ENCODE measurements around the gene SLC6A13.

SLC6A13 gene

DNA sequence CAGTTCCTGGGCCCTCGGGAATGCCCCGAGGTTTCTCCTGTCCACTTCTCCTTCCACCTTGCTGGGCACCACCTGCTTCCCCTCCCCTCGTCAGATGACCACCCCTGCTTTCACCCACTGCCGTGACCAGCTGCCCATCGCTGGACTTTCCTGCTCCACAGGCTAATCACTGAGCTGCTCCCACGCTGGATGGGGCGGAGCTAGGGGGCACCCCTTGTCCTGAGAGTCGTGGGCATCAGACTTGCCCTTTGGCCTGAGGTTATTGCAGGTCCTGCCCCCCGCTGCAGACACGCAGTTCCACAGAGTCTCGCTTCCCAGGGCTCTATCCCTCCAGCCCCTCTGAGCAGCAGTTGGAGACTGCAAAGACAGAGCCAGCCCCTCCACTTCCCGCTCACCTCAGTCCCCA, 49.1 kb downstream of the SLC6A13 start:
- DNase-seq: no peak

DNA sequence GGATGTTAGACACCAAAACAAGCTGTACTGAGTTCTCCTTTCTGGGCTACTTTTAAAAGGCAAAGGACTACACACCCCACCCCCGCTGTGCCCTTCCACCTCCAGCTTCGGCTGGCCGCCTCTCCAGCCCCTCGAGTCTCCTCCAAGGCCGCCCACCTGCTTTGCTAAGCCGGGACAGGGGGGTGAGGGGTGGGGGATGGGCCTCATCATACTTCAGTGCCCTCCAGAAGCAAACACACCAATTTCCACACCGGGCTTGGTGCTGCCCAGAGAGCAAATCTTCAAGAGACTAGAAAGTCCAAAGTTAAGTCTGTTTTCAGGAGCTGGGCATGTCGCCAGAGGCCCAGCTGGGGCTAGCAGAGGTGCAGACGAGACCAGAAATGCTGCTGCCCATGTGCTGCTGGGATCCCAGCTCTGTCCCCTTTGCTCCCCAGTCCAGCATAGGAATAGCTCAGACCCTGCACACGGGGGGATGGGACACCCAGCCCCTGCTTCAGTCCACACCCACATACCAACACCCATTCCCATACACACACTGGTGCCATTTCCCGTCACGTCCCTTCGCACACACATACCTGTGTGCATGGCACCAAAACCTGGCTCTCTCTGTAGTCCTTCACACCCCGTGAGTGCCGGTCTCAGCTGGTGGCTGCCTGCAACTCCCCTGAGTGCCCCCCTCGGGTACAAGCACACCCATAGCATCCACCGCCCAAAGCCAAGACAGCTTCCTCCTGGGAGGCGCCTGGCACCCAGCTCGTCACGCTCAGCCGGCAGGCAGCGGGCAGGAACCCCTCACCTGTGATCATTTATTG, 49.7 kb downstream of the SLC6A13 start:
- DNase-seq: no peak

DNA sequence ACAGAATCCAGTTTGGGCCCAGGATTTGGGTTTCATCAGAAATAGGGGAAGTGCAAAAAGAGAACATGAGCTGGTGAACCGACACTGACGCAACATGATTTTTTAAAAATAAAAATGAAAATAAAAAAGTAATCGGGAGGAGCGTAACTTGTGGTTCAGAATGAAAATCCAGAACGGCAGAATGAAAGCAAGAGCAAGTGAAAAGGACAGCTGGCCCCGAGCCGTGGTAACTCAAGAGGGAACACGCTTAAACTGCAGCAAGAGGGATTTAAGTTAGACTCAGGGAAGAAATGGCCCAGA, 50.3 kb downstream of the SLC6A13 start:
- DNase-seq: no peak

DNA sequence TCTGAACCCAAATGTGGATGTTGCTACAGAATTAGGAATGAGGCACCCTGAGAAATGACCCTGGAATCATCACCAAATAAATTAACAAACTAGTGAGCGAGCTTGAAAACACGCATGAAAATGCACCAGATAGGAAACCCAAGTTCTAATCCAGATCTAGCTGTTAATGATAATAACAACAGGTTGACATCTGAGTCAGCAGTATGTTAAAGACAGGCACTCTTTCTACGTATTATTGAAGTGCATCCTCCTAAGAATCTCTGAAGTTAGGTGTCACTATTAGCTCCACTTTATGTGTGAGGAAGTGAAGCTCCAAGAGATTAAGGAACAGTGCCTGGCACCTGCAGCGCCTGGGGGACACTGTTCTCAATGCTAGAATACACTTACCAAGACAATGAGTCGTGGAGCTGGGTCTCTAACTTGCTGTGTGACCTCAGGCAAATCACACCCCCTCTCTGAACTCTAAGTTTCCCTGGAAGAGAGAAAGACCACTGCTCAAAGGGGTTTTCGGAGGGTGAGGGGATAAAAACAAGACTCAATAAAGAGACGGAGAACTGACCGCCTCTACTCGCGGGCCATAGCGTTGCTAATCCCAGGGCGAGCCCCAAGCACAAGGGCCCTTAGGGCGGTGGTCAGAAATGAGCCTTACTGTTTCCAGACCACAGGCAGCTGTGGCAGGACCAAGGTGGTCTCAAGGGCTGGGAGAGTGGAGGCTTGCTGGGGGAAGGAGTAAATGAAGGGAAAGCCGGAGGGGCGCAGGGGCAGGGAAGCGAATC, 50.8 kb downstream of the SLC6A13 start:
- DNase-seq: no peak

DNA sequence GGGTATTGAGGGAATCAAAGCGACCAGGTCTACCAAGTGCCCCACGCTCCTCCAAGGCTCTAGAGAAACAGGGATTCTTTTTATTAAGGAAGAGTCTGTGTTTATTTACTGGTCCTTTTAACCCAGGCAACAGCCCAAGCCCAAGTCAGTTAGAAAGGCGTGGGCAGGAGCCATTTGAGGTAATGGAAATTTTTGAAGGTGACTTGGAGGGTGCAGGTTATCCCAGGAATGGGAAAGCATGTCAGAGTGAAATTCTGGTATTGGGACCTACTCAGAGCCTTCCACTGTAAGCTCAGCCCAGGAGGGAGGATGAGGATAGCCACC, 51.5 kb downstream of the SLC6A13 start:
- no peak for DNase-seq

DNA sequence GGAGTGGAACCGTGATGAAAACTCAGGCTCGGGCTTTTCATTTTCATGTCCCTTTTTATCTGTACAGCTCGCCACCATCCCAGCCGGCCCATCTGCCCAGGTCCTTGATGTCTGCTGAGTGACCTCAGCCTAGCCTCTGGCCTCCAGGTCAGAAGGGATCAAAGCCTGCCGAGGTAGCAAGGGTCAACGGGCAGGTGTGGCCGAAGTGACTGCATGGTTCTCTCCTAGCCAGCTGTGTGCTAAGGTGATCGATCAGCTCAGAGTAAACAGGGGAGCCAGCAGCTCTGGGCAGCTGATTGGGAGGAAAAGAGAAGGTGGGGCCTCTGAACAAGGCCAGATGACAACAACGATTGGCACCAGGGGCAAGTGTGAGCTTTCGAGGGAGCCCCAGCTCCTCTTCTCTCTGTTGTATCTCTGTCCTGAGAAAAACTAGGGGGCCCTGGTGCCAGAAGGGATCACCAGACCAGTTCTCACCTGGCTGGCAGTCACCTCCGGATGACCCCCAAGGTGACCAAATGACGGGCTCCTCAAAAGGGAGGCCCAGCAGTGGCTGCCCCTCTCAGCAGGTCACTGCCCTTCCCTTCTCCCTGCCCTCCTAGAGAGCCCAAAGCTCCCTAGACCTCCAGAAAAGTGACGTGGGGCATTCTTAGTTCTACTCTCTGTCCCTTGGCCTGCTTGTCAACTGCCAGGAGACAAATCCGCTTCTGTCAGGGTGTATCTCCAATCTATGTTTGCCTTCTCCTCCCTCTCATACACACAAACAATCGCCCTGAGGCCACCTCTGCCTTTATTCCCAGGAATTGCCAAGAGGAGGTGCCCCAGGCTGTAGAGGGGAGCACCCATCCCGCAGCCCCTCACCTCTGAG, 52.1 kb downstream of the SLC6A13 start:
- no peak for DNase-seq

DNA sequence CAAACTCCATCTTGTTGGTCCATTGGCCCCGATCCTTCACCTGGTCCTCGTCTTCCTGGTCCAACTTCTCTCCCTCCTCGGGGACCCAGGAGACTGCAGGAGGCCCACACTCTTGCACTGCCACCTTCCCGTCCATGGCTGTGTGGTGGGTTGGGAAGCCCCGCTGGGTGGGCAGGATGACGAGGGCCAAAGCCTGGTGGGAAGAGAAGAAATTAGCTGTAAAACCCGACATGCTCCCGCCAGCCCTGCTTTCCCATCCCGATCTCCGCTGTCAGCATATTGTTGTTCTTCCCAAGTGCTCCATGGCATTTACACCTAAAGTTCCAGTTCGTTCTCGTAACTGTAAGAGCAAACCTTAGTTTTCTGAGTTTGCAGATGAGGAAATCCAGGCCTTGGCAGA, 52.8 kb downstream of the SLC6A13 start:
- DNase-seq: no peak

DNA sequence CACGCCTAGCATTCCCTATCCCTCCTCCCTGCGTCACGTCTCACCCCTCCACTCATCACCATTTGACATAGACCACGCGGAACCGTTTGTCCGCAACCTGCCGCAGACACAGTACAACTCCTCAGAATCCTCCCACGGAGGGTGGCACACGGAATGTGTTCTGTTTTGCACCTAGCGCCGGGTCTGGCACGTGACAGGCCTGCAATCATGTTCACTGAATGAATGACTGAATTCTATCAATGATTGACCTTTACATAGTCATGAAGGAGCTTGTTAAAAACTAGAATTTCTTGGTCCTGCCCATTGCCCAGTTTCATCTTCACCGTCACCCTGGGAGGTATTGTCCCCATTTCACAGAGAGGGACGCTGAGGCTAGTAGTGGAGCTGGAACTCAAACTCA, 53.4 kb downstream of the SLC6A13 start:
- no peak for DNase-seq

DNA sequence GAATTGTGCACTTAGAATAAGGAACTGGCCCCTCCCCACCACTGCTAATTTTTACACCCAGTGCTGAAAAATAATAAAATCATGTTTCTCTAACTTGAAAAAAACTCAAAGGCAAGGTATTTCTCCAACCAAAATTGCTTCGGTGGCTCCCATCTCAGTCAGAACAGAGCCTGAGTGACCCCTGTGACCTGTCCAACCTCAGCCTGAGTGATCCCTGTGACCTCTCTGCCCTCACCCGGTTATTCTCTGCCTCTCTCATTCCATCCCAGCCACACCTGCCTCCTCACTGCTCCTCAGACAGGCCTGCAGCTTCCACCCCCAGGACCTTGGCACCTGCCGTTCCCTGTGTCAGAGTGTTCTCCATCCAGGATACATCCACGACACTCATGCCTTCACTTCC, 53.8 kb downstream of the SLC6A13 start:
- DNase-seq: no peak

DNA sequence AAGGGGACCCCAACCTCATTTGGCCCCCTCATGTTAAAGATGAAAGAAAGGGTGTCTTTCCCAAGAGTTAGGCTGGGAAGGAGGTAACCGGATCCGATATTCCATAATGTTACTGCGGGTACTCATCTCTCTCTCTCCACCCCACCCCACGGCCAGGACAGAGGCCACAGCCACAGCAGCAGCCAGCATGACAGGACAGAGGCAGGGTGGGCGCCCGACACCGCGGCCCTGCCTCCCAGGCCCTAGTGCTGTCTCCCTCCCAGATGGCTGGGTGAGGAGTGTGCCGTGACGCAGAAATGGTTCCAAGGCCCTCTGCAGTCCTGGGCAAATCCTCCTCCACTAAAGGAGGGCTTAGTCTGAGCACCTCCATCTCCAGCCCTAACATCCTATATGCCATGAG, 54.8 kb downstream of the SLC6A13 start:
- no peak for DNase-seq

DNA sequence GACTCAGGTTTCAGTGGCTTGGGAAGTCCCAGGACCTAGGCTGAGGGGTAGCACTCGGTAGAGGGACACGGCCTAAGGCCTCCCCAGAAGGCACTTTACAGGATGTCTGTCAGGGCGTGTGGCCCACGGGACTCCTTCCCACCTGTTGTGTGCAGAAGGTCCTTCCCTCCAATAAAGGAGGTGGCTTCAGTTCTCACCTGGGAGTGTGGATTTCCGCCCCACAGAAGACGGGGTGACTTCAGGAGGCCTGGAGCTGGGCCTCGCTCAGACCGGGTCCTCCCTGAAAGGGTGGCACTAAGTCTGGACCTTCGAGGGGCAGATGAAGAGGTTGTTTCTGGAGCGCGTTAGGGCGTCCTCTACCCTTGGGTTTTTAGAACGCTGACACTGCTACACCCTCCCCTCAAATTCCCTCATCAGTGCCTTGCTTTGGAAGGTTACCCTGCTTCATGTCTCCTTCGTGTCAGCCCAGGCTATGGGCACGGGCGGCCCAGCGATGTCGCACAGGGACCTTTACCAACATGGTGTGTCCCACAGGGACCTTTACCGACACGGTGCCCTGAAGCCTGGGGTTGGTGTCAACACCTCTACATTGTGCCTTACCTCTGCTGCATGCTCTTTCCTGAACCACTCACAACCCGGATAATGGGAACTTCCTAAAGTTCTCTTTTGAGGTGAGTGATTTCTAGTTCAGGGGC, 55.7 kb downstream of the SLC6A13 start:
- DNase-seq: no peak

DNA sequence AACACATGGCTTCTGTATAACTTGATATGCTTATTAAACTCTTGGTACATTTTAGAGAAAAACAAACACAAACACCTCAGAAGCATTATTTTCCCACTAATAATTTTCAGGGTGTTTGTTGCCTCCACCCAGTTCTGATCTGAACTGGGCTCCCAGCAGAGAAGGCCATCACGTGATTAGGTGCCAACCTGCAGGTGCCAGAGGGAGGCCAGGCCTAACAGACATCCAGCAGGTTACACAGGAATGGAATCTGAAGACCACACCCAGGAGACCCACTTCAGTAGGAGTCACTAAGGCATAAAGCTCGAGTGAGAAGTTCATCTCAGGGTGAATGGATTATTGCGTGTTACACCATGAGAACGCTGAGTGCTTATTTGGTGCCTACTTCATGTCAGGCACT, 57.6 kb downstream of the SLC6A13 start:
- DNase-seq: no peak

DNA sequence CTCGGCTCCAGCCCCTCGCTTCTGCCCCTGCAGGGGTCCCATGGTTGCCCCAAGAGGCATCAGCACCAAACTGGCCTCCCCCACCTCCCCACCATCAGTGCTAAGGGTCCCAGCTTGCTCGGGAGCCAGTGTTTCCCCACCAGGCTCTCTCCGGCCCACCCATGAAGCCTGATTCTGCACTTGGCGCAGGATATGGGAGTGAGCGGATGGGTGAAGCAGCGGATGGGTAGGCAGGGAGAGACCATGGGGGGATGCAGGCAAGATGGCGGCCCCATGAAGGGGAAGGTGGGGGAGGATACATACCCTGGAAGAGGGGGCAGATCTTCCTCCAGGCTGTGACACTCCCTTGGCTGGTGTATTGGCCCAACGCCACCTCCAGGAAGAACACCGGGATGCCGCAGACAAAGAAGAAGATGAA, 58.4 kb downstream of the SLC6A13 start:
- no peak for DNase-seq

DNA sequence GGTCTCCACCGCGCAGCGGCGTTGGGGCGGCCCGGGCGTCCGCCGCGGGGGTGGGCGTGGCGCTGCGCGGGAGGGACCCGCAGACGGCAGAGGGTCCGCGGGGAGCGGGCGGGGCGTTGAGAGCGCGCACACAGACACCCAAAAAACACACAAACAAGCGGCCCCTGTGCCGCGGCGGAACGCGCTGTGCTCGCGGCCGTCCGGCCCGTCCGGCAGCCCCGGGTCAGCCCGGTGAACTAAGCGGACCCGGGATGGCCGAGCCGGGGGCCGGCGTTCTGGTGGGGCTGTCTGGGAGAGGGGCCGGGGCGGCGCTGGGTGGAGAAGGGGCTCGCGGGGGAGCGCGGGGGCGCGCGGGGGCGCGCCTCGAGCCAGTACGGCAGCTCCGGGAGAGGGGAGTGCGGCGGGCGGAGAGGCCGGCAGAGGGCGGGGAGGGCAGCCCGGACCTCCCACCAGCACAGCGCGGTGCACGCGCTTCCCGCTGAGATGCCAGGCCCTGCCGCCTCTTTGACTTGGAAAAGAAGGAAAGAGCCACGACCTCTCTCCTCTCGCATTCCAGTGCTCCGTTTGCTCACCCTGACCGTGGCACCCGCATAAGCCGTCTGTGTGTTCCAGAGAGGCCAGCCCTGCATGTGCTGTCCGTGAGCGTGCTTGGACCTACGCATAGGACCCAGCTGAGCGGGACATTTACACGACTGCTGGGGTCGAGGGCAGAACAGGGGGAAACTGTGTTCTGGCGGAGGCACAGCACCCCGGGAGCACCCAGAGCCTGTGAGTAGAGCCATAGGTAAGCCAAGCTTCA, 59.0 kb downstream of the SLC6A13 start:
- no peak for DNase-seq

DNA sequence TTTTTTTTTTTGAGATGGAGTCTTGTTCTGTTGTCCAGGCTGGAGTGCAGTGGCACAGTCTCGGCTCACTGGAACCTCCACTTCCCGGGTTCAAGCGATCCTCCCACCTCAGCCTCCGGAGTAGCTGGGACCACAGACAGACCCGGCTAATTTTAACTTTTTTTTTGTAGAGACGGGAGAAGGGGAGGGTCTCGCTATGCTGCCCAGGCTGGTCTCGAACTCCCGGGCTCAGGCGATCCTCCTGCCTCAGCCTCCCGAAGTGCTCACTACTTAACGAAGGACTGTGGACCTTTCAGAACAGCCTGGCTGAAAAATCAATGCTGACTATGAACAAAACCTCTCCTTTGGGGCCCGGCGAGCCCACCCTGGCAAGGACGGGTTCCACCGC, 59.6 kb downstream of the SLC6A13 start:
- DNase-seq: no peak

DNA sequence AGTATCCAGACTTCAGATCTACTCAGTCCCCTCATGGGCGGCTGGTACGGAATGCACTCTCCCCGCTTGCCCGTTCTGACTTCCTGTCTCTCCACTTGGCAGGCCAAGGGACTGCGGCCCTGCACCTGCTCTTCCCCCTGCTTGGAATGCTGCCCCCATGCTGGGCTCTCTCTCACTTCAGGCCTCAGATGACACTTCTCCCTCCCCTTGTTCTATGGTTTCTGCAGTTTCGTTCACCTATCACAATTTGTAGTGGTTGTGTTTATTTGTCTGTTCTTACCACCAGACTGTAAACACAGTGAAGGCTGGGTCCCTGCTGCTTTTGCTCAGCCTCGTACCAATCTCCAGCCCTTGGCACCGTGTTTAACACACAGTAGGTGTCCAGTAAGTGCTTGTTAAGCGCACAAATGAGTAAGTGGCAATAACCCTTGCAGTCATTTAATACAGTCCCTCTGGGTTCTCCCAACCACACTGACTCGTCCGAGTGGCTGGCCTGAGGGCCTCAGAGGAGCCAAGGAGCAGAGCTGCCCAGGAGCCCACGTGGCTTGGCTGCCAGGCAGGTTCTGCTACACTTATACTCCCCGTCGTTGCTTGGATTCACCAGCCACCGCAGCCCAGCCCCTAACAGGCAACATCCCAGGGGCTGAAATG, 60.4 kb downstream of the SLC6A13 start:
- DNase-seq: no peak

DNA sequence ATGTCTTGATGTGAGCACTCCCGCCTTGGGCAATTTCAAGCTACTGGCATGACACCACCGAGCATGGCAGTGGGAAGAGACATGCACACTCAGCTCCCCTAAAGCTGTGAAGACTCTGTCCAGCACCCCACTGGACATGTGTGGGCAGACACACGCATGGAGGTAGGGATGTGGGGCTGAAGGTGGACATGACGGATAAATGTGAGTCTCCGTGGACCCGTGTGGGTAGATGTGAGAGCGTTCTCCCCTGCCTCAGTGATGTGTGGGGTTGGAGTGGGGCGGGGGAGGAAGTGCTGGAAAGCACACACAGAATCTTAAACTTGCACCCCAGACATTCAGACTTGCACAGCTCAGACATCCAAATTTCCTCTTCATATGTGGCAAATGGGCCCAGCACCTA, 61.3 kb downstream of the SLC6A13 start:
- DNase-seq: no peak

DNA sequence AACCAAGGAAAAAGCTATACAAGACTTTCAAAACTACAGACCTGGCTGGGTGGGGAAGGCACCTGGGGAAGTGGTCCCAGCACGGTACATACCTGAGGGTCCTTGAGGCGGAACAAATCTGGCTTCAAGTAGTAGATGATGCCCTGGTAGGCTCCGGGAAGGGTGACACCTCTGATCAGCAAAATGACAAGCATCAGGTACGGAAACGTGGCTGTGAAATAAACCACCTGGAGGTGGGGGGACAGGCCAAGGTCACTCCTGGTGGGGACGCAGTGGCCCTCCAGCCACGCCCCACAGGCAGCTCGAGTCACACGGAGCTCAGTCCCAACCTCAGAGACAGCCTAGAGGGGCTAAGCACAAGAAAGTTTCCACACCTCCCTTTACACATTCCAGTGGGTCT, 63.9 kb downstream of the SLC6A13 start:
- no peak for DNase-seq

DNA sequence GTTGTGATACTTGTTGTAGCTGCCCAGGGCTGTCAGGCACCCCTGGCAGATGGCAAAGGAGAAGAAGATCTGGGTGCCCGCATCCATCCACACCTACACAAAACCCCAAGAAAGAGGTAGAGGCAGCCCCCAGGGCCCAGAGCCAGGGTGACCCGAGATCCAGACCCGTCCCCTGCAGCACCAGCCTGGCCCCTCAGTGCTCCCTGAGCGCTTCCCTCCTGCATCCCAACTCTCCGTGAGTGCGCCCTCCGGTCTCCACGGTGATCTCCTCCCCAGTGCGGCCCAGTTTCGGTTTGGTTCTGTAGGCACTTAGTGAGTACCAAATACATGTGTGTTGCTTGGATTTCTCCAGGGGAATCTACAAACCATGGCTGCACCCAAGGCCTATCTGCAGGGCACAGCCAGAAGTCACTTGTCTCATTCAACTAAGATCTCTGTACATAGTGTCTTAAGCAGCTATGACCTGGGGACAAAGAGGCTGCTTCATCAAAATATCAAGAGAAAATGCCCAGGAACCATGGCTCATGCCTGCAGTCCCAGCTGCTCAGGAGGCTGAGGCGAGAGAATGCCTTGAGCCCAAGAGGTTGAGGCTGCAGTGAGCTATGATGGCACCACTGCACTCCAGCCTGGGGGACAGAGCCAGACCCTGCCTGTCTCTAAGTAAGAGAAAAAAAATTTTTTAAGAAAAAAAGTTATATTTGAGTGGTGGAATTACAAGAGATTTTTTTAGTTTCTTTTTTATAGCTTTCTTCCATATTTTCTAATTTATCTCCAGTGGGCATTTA, 64.5 kb downstream of the SLC6A13 start:
- DNase-seq: no peak

DNA sequence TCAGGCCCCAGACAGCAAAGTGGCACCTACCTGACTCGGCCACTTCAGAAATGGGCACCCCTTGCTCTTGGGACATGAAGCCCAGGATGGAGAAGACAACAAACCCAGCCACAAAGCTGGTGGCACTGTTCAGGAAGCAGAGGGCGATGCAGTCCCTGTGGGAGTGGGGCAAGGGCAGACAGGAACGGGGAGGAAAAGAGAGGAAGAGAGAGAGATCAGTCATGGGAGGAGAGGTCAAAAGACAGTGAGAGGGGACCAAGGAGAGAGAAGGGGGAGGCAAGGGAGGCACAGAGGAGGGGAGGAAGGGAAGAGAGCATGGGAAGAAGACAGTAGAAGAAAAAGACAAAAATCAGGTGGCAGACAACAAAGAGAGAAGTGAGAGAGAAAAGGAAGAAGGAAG, 65.3 kb downstream of the SLC6A13 start:
- DNase-seq: no peak

DNA sequence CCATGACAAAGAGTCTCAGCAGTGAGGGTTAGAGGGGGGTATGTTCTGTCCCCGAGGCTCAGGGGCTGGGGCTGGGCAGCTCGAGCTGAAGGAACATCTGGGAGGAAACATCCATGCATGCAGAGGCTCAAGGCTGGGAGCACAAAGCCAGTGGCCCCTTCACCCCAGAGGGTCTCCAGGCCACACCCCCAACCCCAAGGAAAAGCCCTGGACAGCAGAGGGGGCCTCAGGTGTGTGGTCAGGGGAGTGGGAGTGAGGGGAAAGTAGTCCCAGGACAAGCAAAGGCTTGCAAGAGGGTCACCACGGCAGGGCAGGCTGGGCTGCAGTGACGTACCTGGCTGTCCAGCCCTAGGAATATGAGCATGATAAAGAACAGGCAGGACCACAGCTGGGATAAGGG, 66.2 kb downstream of the SLC6A13 start:
- no peak for DNase-seq

Data from activated T-cell treated with anti-CD3 and anti-CD28 coated beads, Interleukin-2, amount 50 U/mL, for 48 hours (primary cell).